Fibroblast of peridontal ligament (primary cell): ENCODE results near the gene KRT3.
"Not testable (repeated sequence)": the region's sequence is repeated elsewhere in the genome, so short reads cannot be mapped to it uniquely, and the experiment has no call there.

Experiments used
- DNase-seq: peaks from one replicate; pipeline ENCODE4 v3.0.0-alpha.2; 2010; ENCODE audit errors: extremely low read depth

KRT3 gene

DNA sequence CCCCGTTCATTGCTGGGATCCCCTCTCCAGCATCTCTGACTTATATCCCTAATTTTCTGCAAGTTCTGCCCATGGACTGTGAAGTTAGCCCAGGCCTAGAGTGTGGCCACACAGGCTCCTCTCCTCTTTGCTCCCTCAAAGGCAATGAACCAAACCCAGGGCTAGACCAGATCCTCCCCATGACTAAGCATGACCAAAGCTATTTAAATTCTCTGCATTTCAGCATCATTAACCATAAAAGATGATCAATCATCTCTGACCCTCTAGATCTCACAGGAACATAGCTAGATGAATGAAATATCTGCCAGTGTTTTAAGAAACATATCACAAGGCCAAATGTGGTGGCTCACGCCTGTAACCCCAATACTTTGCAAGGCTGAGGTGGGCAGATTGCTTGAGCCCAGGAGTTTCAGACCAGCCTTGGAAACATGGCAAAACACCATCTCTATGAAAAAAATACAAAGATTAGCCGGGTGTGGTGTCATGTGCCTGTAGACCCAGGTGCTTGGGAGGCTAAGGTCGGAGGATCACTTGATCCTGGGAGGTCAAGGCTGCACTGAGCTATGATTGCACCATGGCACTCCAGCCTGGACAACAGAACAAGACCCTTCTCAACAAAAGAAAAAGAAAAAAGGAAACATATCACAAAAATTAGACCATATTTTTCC is 2.2 kb upstream of the KRT3 start:
- DNase-seq: peak; percentile 23

DNA sequence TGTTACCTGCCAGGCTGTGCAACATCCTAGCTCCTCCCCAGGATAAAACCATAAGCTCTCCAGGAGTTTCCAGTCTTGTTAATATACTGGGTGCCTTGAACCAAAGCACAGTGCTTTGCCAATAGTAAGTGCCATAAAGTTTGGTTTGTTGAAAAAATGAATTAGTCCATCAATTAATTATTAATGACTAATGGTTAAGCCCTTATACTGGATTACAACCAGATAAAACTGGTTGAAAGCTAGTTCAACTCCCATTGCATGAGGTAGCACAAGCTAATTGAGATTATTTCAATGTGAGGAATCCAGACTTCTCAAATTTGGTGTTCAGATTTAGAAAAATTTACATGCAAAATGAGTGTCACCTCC is 1.6 kb upstream of the KRT3 start:
- DNase-seq: no peak

DNA sequence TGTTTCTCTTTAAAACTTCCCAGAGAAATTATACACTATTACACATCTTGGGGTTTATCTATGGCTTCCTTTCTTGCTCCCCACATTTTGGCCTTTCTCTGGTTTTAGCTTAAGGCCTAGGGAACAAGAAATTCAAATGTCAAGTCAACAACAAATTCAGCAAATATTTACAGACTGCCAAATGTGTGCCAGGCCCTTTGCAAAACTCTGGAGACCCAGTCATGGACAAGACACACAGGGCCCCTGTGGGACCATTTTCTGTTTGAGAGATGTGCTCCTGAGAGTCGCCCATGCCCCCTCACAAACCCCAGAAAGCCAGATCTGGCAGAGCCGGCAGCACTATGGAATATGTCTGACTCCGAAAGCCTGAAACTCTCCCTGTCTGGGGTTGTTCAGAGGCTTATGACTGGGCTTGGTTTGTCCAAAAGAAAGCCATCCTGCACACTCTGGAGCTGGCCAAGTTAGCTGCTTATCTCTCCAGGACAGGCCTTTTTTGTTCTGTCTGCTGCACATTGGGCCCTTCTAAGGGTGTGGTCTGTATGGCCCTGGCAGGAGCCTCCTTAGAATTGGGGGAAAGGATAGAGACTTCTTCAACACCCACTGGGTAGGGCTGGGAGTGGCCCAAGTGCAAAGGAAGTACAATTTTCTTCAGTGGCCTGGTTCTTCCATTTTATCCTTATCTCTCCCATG is 1.1 kb upstream of the KRT3 start:
- DNase-seq: no peak

DNA sequence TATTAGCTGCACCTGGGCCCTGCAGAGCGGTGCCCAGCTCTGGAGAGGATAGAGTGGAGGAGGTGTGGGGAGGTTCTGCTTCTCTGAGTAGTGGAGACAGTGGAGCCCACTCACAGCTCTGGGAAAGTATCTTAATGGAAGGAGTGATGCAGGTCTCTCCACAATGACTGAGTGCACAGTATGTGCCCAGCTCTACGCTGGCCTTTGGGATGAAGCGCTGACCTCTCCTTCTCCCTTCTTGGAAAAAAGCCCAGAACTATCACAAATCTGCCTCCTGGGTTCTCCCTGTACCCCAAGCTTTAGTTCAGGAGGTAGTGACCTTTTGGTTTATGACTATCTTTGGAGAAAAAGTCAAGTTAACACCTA is 495 bp upstream of the KRT3 start:
- DNase-seq: no peak

DNA sequence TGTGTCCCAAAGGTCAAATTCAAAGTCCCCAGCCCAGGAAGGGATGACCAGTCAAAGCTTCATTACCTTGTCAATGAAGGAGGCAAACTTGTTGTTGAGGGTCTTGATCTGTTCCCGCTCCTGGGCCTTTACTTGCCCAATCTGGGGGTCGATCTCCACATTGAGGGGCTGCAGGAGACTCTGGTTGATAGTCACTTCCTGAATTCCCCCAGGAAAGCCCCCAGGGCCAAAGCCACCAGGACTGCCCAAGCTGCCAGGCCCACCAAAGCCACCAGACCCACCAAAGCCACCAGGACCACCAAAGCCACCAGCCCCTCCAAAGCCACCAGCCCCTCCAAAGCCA is 614 bp downstream of the KRT3 start:
- not testable (repeated sequence) for DNase-seq

DNA sequence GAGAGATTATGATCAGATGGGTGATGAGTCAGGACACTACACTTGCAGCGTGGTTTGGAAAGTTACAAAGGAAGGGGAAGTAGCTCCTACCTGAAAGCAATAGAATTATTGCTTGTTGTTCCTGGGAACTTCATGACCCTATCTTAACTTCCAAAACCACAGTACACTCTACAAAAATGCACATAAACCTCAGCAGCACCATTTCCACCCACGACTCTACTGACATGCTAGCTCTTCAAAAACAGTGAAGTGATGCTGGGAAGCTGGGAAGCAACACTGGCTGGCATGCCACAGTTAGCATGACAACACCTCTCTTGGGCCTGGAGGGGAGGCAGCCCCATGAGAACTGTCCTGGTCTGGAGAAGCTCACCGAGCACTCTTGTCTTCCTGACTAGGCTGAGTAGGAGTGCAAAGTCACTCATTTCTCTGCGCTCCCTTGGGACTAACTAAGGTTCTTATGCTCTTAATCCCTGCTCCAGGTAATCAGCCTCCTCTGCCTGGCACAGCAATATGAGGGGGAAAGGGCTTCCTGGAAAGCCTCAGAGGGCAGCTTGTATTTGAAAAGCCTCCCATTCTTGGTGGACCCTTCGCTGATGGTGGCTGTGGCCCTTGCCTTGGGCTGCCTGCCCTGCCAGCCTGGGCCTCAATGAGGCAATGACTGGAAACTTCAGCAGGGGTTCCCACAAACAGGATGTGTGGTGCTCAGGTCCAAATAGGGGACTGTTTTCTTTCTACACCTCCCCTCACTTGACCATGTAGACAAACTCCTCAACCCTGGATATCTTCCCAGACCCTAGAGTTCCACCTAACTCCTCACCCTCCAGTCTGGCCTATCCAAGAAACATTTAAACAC is 1.2 kb downstream of the KRT3 start:
- no peak for DNase-seq

DNA sequence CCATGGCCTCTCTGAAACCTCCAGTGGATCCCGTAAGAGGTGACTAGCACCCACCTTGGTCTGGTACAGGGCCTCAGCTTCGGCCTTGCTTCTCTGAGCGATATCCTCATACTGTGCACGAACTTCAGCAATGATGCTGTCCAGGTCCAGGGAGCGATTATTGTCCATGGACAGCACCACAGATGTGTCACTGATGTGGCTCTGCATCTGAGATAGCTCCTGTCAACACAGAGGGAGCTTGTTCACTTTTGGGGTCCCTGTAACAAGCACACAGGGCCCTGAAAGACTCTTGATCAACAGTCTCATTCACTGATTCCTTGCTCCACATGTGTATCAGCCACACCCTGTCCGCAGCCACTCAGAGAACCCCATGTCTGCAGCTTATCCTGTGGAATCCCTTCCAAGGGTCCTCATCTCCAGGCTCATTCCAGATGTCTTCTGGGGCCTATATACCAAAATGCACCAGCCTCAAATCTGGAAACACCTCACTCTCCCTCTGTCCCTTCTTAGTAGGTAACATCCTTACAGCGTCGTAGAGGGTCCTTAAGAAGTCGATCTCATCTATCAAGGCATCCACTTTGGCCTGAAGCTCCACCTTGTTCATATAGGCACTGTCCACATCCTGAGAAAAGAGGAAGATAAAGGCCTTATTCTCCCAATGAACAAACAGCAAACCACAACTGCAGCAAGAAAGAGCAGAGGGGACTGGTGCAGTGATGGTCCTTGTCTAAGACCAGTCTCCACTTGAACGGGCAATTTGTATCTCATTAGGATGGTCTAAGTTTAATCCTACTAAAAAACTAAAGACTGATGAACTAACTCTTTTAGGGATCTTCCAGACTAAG is 3.5 kb downstream of the KRT3 start:
- no peak for DNase-seq

DNA sequence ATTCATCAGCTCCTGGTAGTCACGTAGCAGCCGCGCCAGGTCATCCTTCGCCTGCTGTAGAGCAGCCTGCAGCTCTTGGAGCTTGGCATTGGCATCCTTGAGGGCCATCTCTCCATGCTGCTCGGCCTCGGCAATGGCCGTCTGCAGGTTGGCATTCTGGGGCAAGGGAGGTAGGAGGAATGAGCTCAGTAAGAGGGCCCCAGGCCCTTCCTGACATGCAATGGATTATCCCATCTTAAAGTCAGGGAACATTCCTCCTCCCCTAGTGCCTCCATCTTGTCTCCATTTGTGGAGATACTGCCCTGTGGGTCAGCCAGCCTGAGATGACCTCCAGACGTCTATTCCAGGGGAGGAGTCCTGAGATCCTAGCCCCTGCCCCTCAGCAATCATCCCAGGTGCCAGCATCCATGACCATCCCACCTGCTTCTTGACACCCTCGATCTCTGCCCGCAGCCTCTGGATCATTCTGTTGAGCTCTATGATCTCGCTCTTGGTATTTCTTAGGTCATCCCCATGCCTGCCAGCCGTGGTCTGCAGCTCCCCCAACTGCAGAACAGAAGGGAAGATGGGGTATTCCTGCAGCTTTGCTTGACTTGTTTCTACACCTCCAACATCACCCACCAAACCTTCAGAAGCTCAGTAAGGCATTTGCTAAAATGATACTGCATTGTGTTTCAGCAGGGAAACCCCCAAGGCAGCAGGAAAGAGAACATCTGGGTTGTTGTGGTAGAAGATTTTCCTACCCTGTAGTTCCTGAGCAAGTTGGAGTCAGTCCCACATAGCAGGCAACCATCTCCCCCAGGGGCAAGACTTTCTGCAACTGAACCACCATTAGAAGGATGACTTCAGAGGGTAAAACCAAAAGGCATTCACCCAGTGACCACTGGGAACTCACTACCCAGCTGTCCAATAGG is 4.4 kb downstream of the KRT3 start:
- DNase-seq: no peak

DNA sequence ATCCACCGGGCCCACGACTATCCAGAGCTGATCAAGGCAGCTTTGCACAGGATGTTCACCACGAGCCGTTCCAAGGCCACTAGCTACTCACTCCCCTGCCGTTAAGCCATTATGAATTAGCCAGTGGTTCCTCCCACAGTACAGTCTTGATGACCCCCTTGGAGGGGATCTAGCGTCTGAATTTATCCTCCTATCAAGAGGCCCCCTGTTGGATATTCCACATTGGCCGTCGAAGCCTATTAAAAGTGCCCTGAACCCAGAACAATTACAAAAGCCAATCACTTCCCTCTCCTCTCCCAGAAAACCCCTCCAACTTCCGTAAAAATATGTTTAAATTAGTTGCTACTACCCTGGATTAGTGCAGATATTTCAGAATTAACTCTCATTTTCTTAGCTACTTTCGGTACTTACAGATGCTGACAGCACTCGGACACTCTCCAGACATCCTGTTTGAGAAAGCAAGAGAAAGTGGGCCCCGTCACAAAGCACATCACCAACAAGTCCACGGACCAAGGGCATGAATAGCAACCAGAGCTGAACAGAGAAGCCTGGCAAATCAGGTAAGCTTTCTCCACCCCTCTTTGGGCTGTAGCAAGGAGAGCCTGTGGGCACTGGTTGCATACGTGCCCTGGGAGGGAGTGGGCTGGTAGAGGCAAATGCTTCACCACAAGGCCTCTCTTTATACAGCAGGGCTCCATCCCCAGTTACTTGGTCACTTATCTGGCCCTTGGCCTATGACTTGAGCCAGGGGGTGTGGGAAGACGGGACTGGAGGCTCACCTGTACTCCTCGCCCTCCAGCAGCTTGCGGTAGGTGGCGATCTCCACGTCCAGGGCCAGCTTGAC is 5.3 kb downstream of the KRT3 start:
- no peak for DNase-seq

DNA sequence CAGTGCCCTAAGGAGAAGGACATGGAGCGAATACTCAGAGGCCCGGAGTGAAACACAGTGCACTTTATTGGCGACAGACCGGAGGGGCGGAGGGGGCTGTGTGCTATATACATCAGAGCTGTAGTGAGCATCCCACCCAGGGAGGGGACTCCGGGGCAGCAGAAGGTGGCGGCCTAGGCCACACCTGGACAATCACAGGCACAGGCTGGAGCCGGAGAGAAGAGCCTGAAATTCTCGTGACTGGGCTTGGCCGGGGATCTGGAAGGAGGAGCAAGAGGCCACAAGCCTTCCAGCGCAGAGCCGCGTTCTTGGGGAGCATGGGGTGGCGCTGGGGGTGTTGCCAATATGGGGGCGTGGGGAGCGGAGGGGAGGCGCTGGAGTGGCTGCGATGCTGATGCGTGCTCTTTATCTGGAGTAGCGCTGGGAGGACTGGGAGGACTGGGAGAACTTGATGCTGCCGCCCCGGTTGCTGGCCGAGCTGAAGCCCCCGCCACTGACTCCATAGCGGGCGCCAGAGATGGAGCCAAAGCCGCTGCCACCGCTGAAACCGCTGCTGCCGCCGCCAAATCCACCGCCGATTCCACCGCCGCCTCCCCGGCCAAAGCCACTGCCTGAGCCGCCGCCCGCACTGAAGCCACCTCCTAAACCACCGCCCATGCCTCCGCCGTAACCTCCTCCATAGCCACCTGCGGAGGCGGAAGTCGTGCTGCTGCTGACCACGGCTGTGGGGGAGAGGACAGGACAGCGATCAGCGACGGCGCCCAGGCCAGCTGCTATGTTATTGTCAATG is 6.1 kb downstream of the KRT3 start:
- DNase-seq: no peak

DNA sequence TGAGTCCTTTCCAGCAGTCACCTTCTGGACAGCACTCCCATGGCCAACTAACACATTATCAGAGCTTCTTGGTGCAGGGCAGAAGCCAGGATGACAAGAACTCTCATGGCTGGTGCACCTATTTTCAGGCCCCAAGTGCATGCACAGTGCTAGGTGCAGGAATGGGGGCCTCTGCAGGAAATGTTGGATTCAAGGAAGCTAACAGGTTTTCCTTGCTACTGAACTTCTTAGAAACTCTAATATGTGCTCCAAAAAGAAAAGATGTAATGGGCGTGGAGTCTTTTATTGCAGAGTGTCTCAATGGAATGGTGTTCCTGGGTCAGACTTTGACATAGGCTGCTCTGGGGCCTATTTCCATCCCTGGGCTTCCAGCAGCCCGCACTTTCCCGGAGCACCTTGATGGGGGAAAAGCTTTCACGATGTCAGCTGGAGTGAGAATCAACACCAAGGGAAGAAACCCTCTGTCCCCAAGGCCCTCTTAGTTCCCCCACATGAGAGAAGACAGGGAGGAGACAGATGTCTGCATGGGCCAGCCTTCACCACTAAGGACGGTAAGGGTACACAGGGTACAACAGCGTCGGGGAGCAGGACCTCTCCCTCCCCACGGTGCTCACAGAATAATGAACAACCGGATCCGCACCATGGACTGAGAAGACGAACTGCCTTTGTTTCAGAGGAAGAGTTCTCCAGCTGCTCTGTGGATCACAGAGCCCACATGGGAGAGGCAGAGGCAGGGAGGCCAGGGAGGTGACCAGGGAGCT is 6.9 kb downstream of the KRT3 start:
- DNase-seq: no peak

DNA sequence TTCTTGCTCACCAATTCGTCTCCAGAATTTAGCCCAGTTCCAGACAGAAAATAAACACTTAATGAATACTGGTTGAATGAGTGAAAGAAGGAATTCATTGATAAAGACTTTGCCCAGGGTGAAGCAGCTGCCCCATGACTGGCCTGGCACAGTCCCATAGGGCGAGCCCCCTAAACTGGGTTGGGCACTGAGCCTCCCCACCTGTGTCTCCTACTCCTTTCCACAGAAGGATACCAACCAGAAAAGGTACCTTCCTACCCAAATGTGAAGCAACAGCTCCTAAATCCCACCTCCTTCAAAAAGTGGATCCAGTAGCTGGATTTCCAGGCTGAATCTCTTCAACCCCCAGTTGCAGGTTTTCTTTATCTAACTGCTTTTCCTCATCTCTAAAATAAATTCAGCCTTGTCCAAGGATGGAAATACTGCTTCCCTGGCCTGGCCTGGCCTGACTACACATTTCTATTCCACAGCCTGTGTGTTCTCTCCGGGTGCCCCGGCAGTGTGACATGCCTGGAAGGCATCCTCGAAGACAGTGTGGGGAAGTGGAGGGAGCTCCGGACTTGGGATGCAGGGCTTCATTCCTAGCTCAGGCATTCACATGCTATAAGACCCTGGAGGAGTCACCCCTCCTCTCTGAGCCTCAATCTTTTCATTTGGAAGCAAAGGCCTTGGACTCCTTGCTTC is 7.6 kb downstream of the KRT3 start:
- DNase-seq: no peak

DNA sequence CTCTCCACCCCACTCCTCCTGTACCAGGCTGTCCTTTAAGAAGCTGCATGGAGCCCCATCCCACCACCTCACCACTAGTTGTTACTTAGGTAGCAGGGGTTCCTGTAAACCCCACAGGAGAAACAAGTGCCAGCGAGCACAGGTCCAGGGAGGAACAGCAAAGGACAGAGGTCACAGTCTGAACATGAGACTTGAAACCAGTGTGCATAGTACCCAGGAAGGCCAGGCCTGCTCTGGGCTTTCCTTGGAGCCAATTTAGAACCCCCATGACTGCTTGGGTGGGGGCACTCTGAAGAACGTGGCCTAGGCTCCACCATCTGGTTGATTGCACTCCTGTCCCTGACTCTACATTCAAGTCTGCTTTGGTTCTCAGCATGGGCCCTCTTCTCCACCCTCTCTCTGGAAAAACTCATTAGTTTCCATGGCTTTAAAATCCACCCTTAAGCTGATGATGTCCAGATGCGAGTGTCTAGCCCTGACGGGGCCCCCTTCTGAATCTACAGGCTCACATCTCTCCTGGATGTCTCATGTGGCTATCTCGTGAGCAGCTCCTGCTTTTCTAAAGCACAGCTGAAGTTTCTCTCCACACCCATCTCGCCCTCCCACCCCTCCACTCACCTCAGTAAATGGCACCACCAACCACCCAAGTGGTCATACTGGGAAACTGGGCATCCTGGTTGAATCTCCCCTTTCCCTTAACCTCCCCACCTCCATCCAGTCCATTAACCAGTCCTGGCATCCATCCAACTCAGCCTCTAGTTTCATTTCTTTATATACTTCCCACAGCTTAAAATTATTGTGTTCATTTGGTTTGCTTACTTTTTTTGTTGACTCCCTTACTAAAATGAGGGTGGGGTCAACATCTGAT is 8.4 kb downstream of the KRT3 start:
- no peak for DNase-seq

DNA sequence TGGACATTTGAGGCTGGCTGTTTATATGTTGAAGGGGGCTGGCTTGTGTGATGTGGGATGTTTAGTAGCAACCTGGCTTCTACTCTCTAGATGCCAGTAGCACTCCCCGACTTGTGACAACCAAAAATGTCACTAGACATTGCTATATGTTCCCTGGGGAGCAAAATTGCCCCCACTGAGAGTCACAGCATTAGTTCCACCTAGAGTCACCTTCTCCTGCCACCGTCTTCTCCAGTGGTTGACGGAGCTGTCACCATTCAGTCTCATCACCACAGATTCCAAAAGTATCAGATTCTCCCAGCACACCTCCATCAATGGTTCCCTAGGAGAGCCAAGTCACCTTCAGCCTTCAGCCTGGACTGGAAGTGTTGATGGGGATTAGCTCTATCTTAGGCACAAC is 11.0 kb downstream of the KRT3 start:
- no peak for DNase-seq

DNA sequence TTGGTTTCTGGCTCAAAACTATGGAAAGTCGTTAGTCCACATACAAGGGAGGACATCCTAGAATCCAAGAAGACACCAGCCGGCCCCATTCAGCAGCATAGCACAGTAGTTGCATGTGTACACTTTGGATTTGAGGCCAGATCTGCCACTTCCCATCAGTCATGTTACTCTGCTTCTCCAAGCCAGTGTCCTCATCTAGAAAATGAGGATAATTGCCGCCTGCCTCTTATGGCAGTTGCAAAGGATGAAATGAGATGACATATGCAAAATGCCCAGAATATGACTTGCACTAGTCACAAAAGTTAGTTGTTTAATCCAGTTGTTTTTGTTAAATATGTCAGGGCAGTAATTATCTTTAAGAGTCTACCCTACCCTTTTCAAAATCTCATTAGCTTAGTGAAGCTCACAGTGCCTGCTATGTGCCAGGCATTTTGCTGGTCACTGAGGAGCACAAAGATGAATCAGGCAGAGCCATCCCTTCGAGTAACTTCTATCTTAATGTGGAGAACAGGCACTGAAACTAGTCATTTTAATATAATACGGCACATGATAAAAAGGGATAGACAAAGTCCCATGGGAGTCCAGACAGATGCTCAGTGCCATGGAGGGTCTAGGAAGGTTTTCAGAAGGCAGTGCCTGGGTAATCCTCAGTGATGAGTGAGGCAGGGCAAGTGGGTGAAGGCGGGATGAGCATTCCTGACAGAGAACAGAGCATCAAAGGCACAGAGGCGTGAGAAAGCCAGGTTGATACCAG is 12.2 kb downstream of the KRT3 start:
- no peak for DNase-seq

DNA sequence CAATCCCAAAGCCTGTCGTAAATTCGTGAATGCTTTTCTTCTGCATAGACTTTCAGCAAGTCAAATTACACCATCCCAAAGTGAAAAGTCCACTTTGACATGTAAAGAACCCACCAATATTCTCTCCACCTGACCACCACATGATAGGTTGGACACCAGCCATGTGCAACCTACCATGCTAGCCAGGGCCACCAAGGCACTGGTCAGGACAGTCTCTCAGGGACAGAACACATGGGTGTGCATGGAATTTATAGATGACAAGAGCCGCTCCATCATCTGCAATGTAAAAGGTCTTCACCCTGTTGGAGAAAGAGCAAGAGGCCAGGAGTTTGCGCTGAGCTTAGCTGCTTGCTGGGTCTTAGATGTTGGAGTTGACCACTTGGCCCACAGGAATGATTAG is 13.4 kb downstream of the KRT3 start:
- no peak for DNase-seq
